ENCODE results near the gene GPD1. TPM values are rescaled to one million over a fixed set of nuclear protein-coding genes. Genes with fewer than 3 reads are reported as not detected.

Gene GPD1
- total and polyA plus RNA-seq, 9 of the 15 experiments (the other 6 are each of a cell fraction or from before 2014, with no cell fraction given), result 0.13 to 1.00 (median 0.55) TPM

DNA sequence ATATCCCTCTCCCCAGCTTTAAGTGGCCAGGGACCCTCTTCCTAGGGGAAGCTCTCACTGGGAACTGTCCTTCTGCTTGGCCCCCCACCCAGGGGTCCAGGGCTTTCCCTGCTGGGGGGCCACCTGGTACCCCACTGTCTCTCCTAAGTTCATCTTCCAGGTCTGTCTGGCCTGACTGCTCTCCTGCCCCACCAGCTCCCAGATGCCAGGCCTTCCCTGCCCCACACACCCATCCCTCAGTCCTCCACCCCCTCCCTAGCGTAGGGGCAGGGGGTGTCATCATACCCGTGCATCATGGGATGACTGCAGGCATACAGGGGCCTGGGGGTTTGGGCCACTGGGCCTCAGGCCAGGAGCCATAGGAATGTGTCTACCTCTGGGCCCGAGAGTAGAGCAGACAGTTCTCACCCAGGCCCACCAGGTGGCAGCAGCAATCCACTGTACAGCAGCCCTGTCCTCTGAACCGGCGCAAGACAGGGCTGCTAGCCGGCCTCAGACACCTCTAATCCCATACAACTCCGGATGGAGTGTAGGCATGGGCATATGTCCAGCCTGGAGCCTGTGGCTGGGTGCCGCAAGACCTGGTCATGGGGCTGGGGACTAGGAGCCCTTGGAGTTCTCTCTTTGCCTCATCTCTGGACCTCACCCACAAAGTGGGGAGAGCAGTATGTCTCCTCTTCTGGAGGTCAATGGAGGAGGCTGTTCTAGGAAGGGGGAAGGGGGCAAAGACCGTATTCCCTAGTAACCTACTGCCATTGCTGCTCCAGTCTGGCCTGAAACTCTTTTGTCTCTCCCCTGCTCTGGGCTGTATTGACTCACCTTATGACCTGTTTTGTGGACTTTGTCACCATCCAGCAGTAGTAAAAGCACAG, 28.6 kb upstream of the GPD1 start:
- Histone ChIP-seq H3K27me3 (ENCODE audit: control insufficient read depth in 2 of 2, insufficient read depth in 2 of 2, low read length in 2 of 2) (no peaks in the 10 kb centered on the region), H3K27ac (ENCODE audit: extremely low read depth, low read depth, low read length) (no peak overlapping the region), H3K9ac (ENCODE audit: insufficient read depth in 1 of 2, low read depth in 2 of 2, low read length in 2 of 2) (peak overlapping the region in 1 of 2 experiments; percentile 48; a peak in 1 of 4 replicates), H3K4me1 (replicated peaks in 1 of 2; ENCODE audit: control insufficient read depth in 2 of 2, insufficient read depth in 2 of 2, low read length in 2 of 2) (peaks cover 23 to 24% of the 10 kb centered on the region in 2 experiments; a peak in 4 of 5 replicates), H3K9me1 (ENCODE audit: control insufficient read depth, insufficient read depth, low read length) (peaks cover 8% of the 10 kb centered on the region), H4K20me1 (replicated peaks; ENCODE audit: control insufficient read depth, insufficient read depth, low read length) (no peaks in the 10 kb centered on the region), H3K9me3 (replicated peaks; ENCODE audit: control insufficient read depth, insufficient read depth, low read depth, low read length) (no peaks in the 10 kb centered on the region), H3K79me2 (ENCODE audit: control insufficient read depth, insufficient read depth, low read length) (no peaks in the 10 kb centered on the region), H3K4me2 (ENCODE audit: insufficient read depth, low read length) (no peak overlapping the region), H3K36me3 (ENCODE audit: control insufficient read depth, insufficient read depth, low read length) (no peaks in the 10 kb centered on the region), H2AFZ (ENCODE audit: low read depth, low read length) (peak overlapping the region; percentile 77), H3K4me3 (no peak overlapping the region)
- CTCF ChIA-PET (ENCODE audit: low intra/inter-chr PET ratio), result interaction anchor here (0.7 to 5.8 kb wide), 7 partner anchors 33 to 1603 kb away, joined by 3 to 66 read pairs (median 4); no protein-coding TSS in a partner anchor
- WGBS (ENCODE audit: insufficient coverage, low coverage, missing lambda C conversion rate), result 2% methylated on average over 8 of the region's 9 CpGs
- in situ Hi-C loops (cut with MboI) (loop anchor here (5.0 kb wide), 1 partner anchor 237 kb away; no protein-coding TSS in a partner anchor), intact Hi-C loops (cut with micrococcal nuclease) (loop anchor here (1.0 kb wide), 2 partner anchors 100 to 239 kb away; no protein-coding TSS in a partner anchor)
- no TSS peak for BruUV-seq (replicated peaks)
- POLR2A ChIA-PET, result interaction anchor here (0.6 to 0.7 kb wide), 2 partner anchors 69 to 434 kb away, joined by 3 read pairs; no protein-coding TSS in a partner anchor
- ATAC-seq, result peak; percentile 94
- FAIRE-seq, result peak; percentile 98
- peak; percentile 82 to 89 (median 82) for DNase-seq (ENCODE audit: extremely low read depth in 1 of 4, low spot score in 3 of 4)
- TF ChIP-seq RCOR1 (IDR thresholded peaks at IDR 0.05; ENCODE audit: borderline replicate concordance in 1 of 2, low read depth in 2 of 2, low read length in 2 of 2) (peak in 1 of 2 experiments; percentile 37; a peak in 1 of 4 replicates), CTBP1 (IDR thresholded peaks at IDR 0.05; ENCODE audit: borderline replicate concordance) (peak; percentile 27; the same call in 1 of the 2 replicates), GABPB1 (CRISPR knock-in tag; IDR thresholded peaks at IDR 0.05) (0 out of 2 replicates have a peak, but pooled peaks have one; percentile 41), CC2D1A (IDR thresholded peaks at IDR 0.05) (peak; percentile 87; the same call in 1 of the 2 replicates), RAD21 (CRISPR knock-in tag; conservative IDR thresholded peaks at IDR 0.05 in 1 of 2, IDR thresholded peaks at IDR 0.05 in 1 of 2) (peak; percentile 91 to 97), HLTF (IDR thresholded peaks at IDR 0.05) (no peak), STAG1 (CRISPR knock-in tag; IDR thresholded peaks at IDR 0.05; ENCODE audit: borderline replicate concordance) (peak; percentile 98), YY1 (IDR thresholded peaks at IDR 0.05; ENCODE audit: borderline replicate concordance in 1 of 3, control insufficient read depth in 1 of 3, extremely low read depth in 1 of 3, insufficient read depth in 3 of 3, insufficient read length in 1 of 3, insufficient replicate concordance in 2 of 3, low read depth in 1 of 3, low read length in 2 of 3) (peak in 1 of 3 experiments; percentile 27), NRF1 (conservative IDR thresholded peaks at IDR 0.05 in 1 of 2, IDR thresholded peaks at IDR 0.05 in 1 of 2) (peak; percentile 55 to 60)
- TF ChIP-seq, protein P1, sequence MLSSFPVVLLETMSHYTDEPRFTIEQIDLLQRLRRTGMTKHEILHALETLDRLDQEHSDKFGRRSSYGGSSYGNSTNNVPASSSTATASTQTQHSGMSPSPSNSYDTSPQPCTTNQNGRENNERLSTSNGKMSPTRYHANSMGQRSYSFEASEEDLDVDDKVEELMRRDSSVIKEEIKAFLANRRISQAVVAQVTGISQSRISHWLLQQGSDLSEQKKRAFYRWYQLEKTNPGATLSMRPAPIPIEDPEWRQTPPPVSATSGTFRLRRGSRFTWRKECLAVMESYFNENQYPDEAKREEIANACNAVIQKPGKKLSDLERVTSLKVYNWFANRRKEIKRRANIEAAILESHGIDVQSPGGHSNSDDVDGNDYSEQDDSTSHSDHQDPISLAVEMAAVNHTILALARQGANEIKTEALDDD (IDR thresholded peaks at IDR 0.05), result no peak
